LNCAP (cell line): ENCODE measurements around the gene CLNK.

Experiments
- TF ChIP-seq, protein P1 (sequence below): fragments of 450-650 bp; IDR thresholded peaks from 2 replicates; pipeline ENCODE4 v1.5.1; 2017; ENCODE audit warnings: mild to moderate bottlenecking

CLNK gene

GRCh38 chr4:10661047-10661446 is 23.5 kb downstream of the CLNK start:
- TF ChIP-seq, protein P1, sequence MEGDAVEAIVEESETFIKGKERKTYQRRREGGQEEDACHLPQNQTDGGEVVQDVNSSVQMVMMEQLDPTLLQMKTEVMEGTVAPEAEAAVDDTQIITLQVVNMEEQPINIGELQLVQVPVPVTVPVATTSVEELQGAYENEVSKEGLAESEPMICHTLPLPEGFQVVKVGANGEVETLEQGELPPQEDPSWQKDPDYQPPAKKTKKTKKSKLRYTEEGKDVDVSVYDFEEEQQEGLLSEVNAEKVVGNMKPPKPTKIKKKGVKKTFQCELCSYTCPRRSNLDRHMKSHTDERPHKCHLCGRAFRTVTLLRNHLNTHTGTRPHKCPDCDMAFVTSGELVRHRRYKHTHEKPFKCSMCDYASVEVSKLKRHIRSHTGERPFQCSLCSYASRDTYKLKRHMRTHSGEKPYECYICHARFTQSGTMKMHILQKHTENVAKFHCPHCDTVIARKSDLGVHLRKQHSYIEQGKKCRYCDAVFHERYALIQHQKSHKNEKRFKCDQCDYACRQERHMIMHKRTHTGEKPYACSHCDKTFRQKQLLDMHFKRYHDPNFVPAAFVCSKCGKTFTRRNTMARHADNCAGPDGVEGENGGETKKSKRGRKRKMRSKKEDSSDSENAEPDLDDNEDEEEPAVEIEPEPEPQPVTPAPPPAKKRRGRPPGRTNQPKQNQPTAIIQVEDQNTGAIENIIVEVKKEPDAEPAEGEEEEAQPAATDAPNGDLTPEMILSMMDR = no peak

GRCh38 chr4:10659251-10659650 is 25.3 kb downstream of the CLNK start:
- TF ChIP-seq, protein P1 = no peak

GRCh38 chr4:10656988-10657387 is 27.6 kb downstream of the CLNK start:
- TF ChIP-seq, protein P1 = no peak

DNA sequence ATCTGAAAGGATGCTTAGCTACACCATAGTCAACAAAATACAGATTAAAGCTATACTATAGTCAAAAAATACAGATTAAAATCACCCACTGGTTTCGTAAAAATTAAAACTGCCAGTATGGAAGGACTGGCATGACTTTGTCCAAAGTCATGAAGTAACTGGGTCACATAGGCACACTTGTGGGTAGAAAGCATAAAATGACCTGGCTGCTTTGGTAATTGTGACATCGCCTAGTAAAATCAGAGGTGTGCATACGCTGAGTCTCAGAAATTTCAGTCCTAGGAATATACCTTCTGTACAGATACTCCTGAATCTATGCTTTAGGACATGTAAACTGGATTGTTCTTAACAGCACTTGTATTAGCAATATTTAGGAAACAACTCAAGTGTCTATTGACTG is 28.1 kb downstream of the CLNK start:
- TF ChIP-seq, protein P1 = no peak

- TF ChIP-seq, protein P1 = no peak
These were observed 28.6 kb downstream of the CLNK start for GRCh38 chr4:10655968-10656367.

- TF ChIP-seq, protein P1 = no peak
These were observed 36.1 kb downstream of the CLNK start for GRCh38 chr4:10648479-10648878.

DNA sequence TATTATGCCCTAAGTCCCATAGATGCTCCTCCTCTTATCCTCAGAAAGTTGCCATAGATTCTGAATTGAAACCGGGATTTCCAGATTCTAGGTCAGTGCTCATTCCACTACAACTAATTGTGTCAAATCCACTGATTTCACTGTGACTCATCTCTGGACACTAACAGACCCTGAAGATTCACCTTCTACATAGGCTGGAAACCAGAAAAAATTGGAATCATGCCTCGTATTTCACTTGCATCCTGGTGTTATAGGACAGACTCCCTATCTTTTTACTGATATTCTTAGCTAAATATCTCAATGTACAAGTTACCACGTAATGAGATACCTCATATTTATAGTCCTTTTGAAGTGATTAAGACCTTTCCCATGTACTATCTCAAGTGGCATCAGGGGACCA is 36.7 kb downstream of the CLNK start:
- TF ChIP-seq, protein P1 = no peak
